H1 (cell line): ENCODE measurements around the gene IWS1. TPM values are rescaled to one million over a fixed set of nuclear protein-coding genes. Genes with fewer than 3 reads are reported as not detected.

Experiments used
- RXRA ChIP-seq: IDR thresholded peaks from 2 replicates; pipeline ENCODE4 v1.6.1; 2011; ENCODE audit warnings: low read depth, mild to moderate bottlenecking, low read length, moderate library complexity; ENCODE audit not compliant: insufficient read depth
- polyA plus RNA-seq, 7 experiments: library from polyadenylated mRNA; depleted of rRNA in 3 of 7; stranded (reverse) in 5 of 7; unstranded in 2 of 7; fragments of >200 nt in 5 of 7; fragments of 200-250 nt in 2 of 7; gene quantifications; 1 replicate in 5 of 7; 2 replicates in 1 of 7; 4 replicates in 1 of 7; pipeline versions ENCODE4 v1.2.1 to v1.2.3, GENCODE V29; 2011 to 2013; ENCODE audit warnings: missing spikeins in 2 of 7, mixed read lengths in 2 of 7
- total RNA-seq: library from RNA; stranded (reverse); fragmentation: NEBNext Ultra II Directional; extraction: Animal tissue kit (Norgen Biotek cat#: 25700); gene quantifications from 2 replicates; pipeline ENCODE4 v1.2.1, GENCODE V29; 2021

Gene IWS1
- total and polyA plus RNA-seq, 2 of the 8 experiments (the other 6 are each of a cell fraction or from before 2014, with no cell fraction given): 18.4 to 64.8 TPM

DNA sequence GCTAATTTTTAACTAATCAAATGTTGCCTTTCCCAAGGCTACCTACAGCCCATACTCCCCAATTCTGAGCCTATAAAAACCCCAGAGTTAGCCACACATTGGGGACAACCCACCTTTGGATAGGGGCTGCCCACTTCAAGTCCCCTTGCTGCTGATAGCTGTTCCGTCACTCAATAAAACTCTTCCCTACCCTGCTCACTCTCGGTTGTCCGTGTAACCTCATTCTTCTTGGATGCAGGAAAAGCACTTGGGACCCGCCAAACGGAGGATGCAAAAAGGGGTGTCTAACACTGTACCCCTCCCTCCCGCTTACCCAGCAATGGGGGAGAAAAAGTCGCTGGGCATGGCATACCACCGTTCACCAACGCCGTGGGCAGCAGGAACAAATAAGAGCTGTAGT lies 12.2 kb downstream of the IWS1 start (continued):
- no peak for TF ChIP-seq RXRA
